Kasumi-1 (cell line): ENCODE measurements around the gene ATXN7L1.

Experiments
- DNase-seq, 2 experiments: peaks; one replicate each; lab custom pipeline; 2025; lab: John Stamatoyannopoulos, UW

ATXN7L1 gene

GRCh38 chr7:105827151-105827875, 49.1 kb downstream of the ATXN7L1 start:
- DNase-seq, result no peak

- DNase-seq, result no peak
Measured at GRCh38 chr7:105826143-105826542, 50.3 kb downstream of the ATXN7L1 start.

- no peak for DNase-seq
Measured at GRCh38 chr7:105825371-105825770, 51.0 kb downstream of the ATXN7L1 start.

- no peak for DNase-seq
Measured at GRCh38 chr7:105822806-105823205, 53.6 kb downstream of the ATXN7L1 start.

- DNase-seq, result no peak
Measured at GRCh38 chr7:105821527-105821926, 54.9 kb downstream of the ATXN7L1 start.

GRCh38 chr7:105820363-105821066, 55.9 kb downstream of the ATXN7L1 start:
- DNase-seq, result no peak

GRCh38 chr7:105819559-105819958, 56.8 kb downstream of the ATXN7L1 start:
- no peak for DNase-seq

- no peak for DNase-seq
Measured at GRCh38 chr7:105816954-105817615, 59.3 kb downstream of the ATXN7L1 start.

- peak; percentile 37 to 56 for DNase-seq
Measured at GRCh38 chr7:105816266-105816843, 60.0 kb downstream of the ATXN7L1 start.

GRCh38 chr7:105815576-105815975, 60.8 kb downstream of the ATXN7L1 start:
- DNase-seq, result no peak

GRCh38 chr7:105814481-105814880, 61.9 kb downstream of the ATXN7L1 start:
- no peak for DNase-seq

- DNase-seq, result no peak
Measured at GRCh38 chr7:105811189-105811847, 65.1 kb downstream of the ATXN7L1 start.

- DNase-seq, result no peak
Measured at GRCh38 chr7:105810556-105810955, 65.8 kb downstream of the ATXN7L1 start.

GRCh38 chr7:105808703-105809590, 67.5 kb downstream of the ATXN7L1 start:
- peak; percentile 88 to 95 for DNase-seq

GRCh38 chr7:105808209-105808608, 68.2 kb downstream of the ATXN7L1 start:
- DNase-seq, result no peak

GRCh38 chr7:105807448-105807762, 69.0 kb downstream of the ATXN7L1 start:
- DNase-seq, result no peak

- peak; percentile 71 to 77 for DNase-seq
Measured at GRCh38 chr7:105806592-105807447, 69.6 kb downstream of the ATXN7L1 start.

- DNase-seq, result no peak
Measured at GRCh38 chr7:105805447-105806019, 70.9 kb downstream of the ATXN7L1 start.

- DNase-seq, result no peak
Measured at GRCh38 chr7:105803429-105803736, 73.0 kb downstream of the ATXN7L1 start.
